ENCODE results near the gene SLC24A3. TPM values are rescaled to one million over a fixed set of nuclear protein-coding genes. Genes with fewer than 3 reads are reported as not detected.

The SLC24A3 gene
- total and polyA plus RNA-seq, 2 experiments from 2014 or later: not detected

- in situ Hi-C loops (cut with MboI): no loop called here
- H3K27ac ChIP-seq: no peak overlapping the region
- H3K9me2 ChIP-seq (ENCODE audit: insufficient read depth): no peaks in the 10 kb centered on the region
- H3K4me2 ChIP-seq (ENCODE audit: unreplicated experiment): no peak overlapping the region
- TF ChIP-seq EZH2phosphoT487 (IDR thresholded peaks at IDR 0.05; ENCODE audit: insufficient read depth, low read depth): no peak
- TF ChIP-seq EZH2 (IDR thresholded peaks at IDR 0.05; ENCODE audit: insufficient read depth, poor library complexity, severe bottlenecking): no peak
- H2AFZ ChIP-seq: no peak overlapping the region
- H3K9ac ChIP-seq: no peak overlapping the region
- H4K20me1 ChIP-seq (ENCODE audit: insufficient read depth): no peaks in the 10 kb centered on the region
- H3K79me2 ChIP-seq (ENCODE audit: insufficient read depth): no peaks in the 10 kb centered on the region
- H3K4me3 ChIP-seq: no peak overlapping the region
- H3K4me1 ChIP-seq (ENCODE audit: insufficient read depth): no peaks in the 10 kb centered on the region
- WGBS, 2 experiments (ENCODE audit: low coverage in 1 of 2, low lambda C conversion rate in 2 of 2, missing lambda C conversion rate in 2 of 2): 26 to 32% methylated on average over 2 of the region's 2 CpGs
- no peaks in the 10 kb centered on the region for H3K36me3 ChIP-seq (ENCODE audit: low read depth)
- H3K27me3 ChIP-seq (replicated peaks; ENCODE audit: insufficient read depth): no peaks in the 10 kb centered on the region
- DNase-seq: no peak
- H3F3A ChIP-seq (ENCODE audit: insufficient read depth): no peaks in the 10 kb centered on the region
- no peaks in the 10 kb centered on the region for H3K9me3 ChIP-seq (ENCODE audit: low read depth)
Measured at GRCh38 chr20:19713822-19714578, 501.6 kb downstream of the SLC24A3 start.

DNA sequence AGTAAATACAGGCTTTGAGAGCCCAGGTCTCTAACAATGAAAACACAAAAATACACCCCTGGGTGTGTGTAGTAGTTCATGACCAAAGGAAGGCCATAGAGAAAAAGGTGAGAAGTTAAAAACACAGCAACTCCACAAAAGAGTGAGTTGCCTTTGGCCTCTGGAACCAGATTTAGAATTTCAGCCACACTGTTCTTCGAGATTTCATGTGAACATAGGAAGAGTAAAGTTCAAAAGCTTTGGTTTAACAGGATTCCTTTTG lies 502.1 kb downstream of the SLC24A3 start:
- DNase-seq: no peak
- no peak overlapping the region for H3K4me3 ChIP-seq
- H4K20me1 ChIP-seq (ENCODE audit: insufficient read depth): no peaks in the 10 kb centered on the region
- H3K36me3 ChIP-seq (ENCODE audit: low read depth): no peaks in the 10 kb centered on the region
- no peaks in the 10 kb centered on the region for H3F3A ChIP-seq (ENCODE audit: insufficient read depth)
- H3K9me2 ChIP-seq (ENCODE audit: insufficient read depth): no peaks in the 10 kb centered on the region
- H2AFZ ChIP-seq: no peak overlapping the region
- H3K27ac ChIP-seq: no peak overlapping the region
- no peaks in the 10 kb centered on the region for H3K9me3 ChIP-seq (ENCODE audit: low read depth)
- no peaks in the 10 kb centered on the region for H3K4me1 ChIP-seq (ENCODE audit: insufficient read depth)
- no peaks in the 10 kb centered on the region for H3K27me3 ChIP-seq (replicated peaks; ENCODE audit: insufficient read depth)
- H3K79me2 ChIP-seq (ENCODE audit: insufficient read depth): no peaks in the 10 kb centered on the region
- H3K9ac ChIP-seq: no peak overlapping the region
- 71 to 77% methylated on average over 1 of the region's 1 CpG for WGBS, 2 experiments (ENCODE audit: low coverage in 1 of 2, low lambda C conversion rate in 2 of 2, missing lambda C conversion rate in 2 of 2)
- TF ChIP-seq EZH2 (IDR thresholded peaks at IDR 0.05; ENCODE audit: insufficient read depth, poor library complexity, severe bottlenecking): no peak
- TF ChIP-seq EZH2phosphoT487 (IDR thresholded peaks at IDR 0.05; ENCODE audit: insufficient read depth, low read depth): no peak
- no peak overlapping the region for H3K4me2 ChIP-seq (ENCODE audit: unreplicated experiment)
- in situ Hi-C loops (cut with MboI): no loop called here

GRCh38 chr20:19715986-19716385 lies 503.5 kb downstream of the SLC24A3 start:
- no peaks in the 10 kb centered on the region for H4K20me1 ChIP-seq (ENCODE audit: insufficient read depth)
- in situ Hi-C loops (cut with MboI): no loop called here
- no peaks in the 10 kb centered on the region for H3K9me3 ChIP-seq (ENCODE audit: low read depth)
- H3K9ac ChIP-seq: no peak overlapping the region
- no peaks in the 10 kb centered on the region for H3K36me3 ChIP-seq (ENCODE audit: low read depth)
- H3K27ac ChIP-seq: no peak overlapping the region
- H3K9me2 ChIP-seq (ENCODE audit: insufficient read depth): no peaks in the 10 kb centered on the region
- no peak overlapping the region for H2AFZ ChIP-seq
- no peak overlapping the region for H3K4me2 ChIP-seq (ENCODE audit: unreplicated experiment)
- no peak overlapping the region for H3K4me3 ChIP-seq
- H3K4me1 ChIP-seq (ENCODE audit: insufficient read depth): no peaks in the 10 kb centered on the region
- no peak for DNase-seq
- no peaks in the 10 kb centered on the region for H3K27me3 ChIP-seq (replicated peaks; ENCODE audit: insufficient read depth)
- WGBS, 2 experiments (ENCODE audit: low coverage in 1 of 2, low lambda C conversion rate in 2 of 2, missing lambda C conversion rate in 2 of 2): 80% methylated on average over 3 of the region's 3 CpGs
- TF ChIP-seq EZH2phosphoT487 (IDR thresholded peaks at IDR 0.05; ENCODE audit: insufficient read depth, low read depth) (no peak), EZH2 (IDR thresholded peaks at IDR 0.05; ENCODE audit: insufficient read depth, poor library complexity, severe bottlenecking) (no peak)
- H3F3A ChIP-seq (ENCODE audit: insufficient read depth): no peaks in the 10 kb centered on the region
- no peaks in the 10 kb centered on the region for H3K79me2 ChIP-seq (ENCODE audit: insufficient read depth)

DNA sequence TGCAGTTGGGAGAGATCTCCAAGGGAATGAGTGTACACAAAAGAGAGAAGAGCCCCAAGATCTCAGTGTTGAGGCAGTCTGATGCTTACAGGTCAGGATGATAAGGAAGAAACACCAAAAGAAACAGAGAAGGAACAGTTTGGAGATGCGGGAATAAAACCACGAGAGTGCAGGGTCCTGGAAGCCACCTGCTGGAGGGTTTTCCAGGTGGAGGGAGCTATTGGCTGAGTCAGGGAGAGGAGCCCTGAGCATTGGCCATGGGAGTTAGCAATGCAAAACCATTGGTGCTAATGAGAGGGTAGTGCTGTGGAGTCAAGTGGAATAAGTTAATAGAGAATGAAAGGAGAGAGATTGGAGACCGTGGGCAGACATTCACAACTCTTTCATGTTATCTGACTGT lies 506.4 kb downstream of the SLC24A3 start:
- Histone ChIP-seq H3K79me2 (ENCODE audit: insufficient read depth) (no peaks in the 10 kb centered on the region), H3K27me3 (replicated peaks; ENCODE audit: insufficient read depth) (no peaks in the 10 kb centered on the region)
- 70 to 76% methylated on average over 3 of the region's 3 CpGs for WGBS, 2 experiments (ENCODE audit: low coverage in 1 of 2, low lambda C conversion rate in 2 of 2, missing lambda C conversion rate in 2 of 2)

More for the DNA sequence above, 506.4 kb downstream of the SLC24A3 start:
- Histone ChIP-seq H3K9ac (no peak overlapping the region), H3K9me2 (ENCODE audit: insufficient read depth) (no peaks in the 10 kb centered on the region), H4K20me1 (ENCODE audit: insufficient read depth) (no peaks in the 10 kb centered on the region), H3K4me1 (ENCODE audit: insufficient read depth) (no peaks in the 10 kb centered on the region), H3K27ac (no peak overlapping the region), H3F3A (ENCODE audit: insufficient read depth) (no peaks in the 10 kb centered on the region), H3K4me2 (ENCODE audit: unreplicated experiment) (no peak overlapping the region), H3K4me3 (no peak overlapping the region), H3K36me3 (ENCODE audit: low read depth) (no peaks in the 10 kb centered on the region), H2AFZ (no peak overlapping the region), H3K9me3 (ENCODE audit: low read depth) (no peaks in the 10 kb centered on the region)
- TF ChIP-seq EZH2phosphoT487 (IDR thresholded peaks at IDR 0.05; ENCODE audit: insufficient read depth, low read depth) (no peak), EZH2 (IDR thresholded peaks at IDR 0.05; ENCODE audit: insufficient read depth, poor library complexity, severe bottlenecking) (no peak)
- in situ Hi-C loops (cut with MboI): no loop called here
- DNase-seq: no peak
